Activated T-cell treated with anti-CD3 and anti-CD28 coated beads for 1 hour (primary cell): Measurements from ENCODE around the gene GOLGA6L24.
"Not testable (repeated sequence)": the region's sequence is repeated elsewhere in the genome, so short reads cannot be mapped to it uniquely, and the experiment has no call there.

Source experiments
- DNase-seq: peaks from one replicate; pipeline ENCODE4 v3.0.0-alpha.2; 2020; ENCODE audit warnings: low read depth

Gene GOLGA6L24, protein sequence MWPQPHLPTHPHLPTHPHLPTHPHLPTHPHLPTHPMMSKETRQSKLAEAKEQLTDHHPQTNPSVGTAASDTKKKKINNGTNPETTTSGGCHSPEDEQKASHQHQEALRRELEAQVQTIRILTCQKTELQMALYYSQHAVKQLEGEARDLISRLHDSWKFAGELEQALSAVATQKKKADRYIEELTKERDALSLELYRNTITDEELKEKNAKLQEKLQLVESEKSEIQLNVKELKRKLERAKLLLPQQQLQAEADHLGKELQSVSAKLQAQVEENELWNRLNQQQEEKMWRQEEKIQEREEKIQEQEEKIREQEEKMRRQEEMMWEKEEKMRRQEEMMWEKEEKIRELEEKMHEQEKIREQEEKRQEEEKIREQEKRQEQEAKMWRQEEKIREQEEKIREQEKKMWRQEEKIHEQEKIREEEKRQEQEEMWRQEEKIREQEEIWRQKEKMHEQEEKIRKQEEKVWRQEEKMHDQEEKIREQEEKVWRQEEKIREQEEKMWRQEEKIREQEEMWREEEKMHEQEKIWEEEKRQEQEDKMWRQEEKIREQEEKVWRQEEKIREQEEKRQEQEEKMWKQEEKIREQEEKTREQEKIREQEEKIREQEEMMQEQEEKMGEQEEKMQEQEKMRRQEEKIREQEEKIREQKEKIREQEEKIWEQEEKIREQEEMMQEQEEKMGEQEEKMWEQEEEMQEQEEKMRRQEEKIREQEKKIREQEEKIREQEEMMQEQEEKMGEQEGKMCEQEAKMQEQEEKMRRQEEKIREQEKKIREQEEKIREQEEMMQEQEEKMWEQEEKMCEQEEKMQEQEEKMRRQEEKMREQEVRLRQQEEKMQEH

DNA sequence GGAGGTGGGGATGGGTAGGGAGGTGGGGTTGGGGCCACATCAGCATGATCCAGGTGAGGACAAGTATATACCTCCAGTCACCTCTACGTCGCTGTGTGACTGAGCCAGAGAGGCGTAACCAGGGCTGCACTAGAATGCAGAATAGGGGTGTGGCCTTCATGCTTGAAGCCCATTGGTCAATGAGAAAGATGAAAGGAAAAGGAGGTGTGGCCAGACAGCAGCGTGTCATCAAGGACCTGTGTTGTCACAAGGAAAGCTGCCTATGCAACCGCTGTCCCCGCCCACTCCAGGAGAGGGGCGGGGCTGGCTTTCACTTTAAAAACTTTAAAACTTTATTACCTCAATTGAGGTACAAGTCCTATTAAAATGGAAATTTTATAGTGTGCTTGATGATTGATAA, at the start of gene GOLGA6L24:
GOLGA6L24 (minus strand) TSS at position 101 of the 400 bp plus-strand sequence; CDS start at position 40, 61 bp downstream.
- DNase-seq, result not testable (repeated sequence)

- not testable (repeated sequence) for DNase-seq
These were observed 45.0 kb upstream of the GOLGA6L24 start for GRCh38 chr15:28402774-28403435.

- DNase-seq, result not testable (repeated sequence)
These were observed 38.1 kb upstream of the GOLGA6L24 start for GRCh38 chr15:28396022-28396421.

- DNase-seq, result not testable (repeated sequence)
These were observed 22.2 kb upstream of the GOLGA6L24 start for GRCh38 chr15:28380053-28380452.

- DNase-seq, result not testable (repeated sequence)
These were observed 20.5 kb upstream of the GOLGA6L24 start, which contains the start of gene GOLGA8F for GRCh38 chr15:28378364-28378763. Gene GOLGA8F (plus strand): TSS chr15:28378664. CDS start chr15:28378762, 98 bp downstream.

DNA sequence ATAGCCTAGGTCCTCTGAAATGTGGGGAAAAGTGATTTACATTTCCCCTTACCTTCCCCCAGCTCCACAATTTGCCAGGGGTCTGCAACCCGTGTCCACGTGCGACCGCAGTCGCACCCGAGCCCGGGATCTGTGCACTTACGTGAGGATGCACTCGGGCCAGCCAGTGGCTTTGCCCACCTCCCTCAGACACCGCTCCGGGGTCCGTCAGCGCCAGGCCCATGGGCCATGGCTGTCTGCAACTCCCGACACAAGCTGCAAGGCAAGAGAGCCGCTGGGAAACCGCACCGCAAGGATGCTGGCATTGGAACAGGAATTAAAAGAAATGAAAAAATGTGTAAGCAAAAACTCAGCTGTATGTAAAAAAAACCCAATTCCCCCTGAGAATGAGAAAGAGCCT, 7.6 kb upstream of the GOLGA6L24 start:
- DNase-seq, result not testable (repeated sequence)

- not testable (repeated sequence) for DNase-seq
These were observed 35.7 kb downstream of the GOLGA6L24 start, which contains the start of gene HERC2 for GRCh38 chr15:28322129-28322588. Gene HERC2 (minus strand): TSS chr15:28322179. CDS start chr15:28321433, 746 bp downstream.

- not testable (repeated sequence) for DNase-seq
These were observed 36.4 kb downstream of the GOLGA6L24 start for GRCh38 chr15:28321358-28322078.

- not testable (repeated sequence) for DNase-seq
These were observed 38.2 kb downstream of the GOLGA6L24 start for GRCh38 chr15:28319725-28320124.

- DNase-seq, result not testable (repeated sequence)
These were observed 39.1 kb downstream of the GOLGA6L24 start for GRCh38 chr15:28318828-28319227.

GRCh38 chr15:28318122-28318521, 39.8 kb downstream of the GOLGA6L24 start:
- not testable (repeated sequence) for DNase-seq

GRCh38 chr15:28316958-28317357, 40.9 kb downstream of the GOLGA6L24 start:
- DNase-seq, result not testable (repeated sequence)

GRCh38 chr15:28310454-28310853, 47.4 kb downstream of the GOLGA6L24 start:
- not testable (repeated sequence) for DNase-seq

GRCh38 chr15:28308718-28309117, 49.2 kb downstream of the GOLGA6L24 start:
- not testable (repeated sequence) for DNase-seq
